SU-DHL-6 (cell line): ENCODE measurements around the gene SNX22.

Experiments used
- H2AFZ ChIP-seq: fragments of 200-600 bp; sonication (generic); 2 replicates; pipeline ENCODE4 v1.6.1; 2014; ENCODE audit warnings: low read depth, mild to moderate bottlenecking, moderate library complexity, mixed read lengths, antibody characterized with exemption, low read length; ENCODE audit not compliant: severe bottlenecking
- H3F3A ChIP-seq: fragments of 200-600 bp; shearing (Covaris generic); 2 replicates; pipeline ENCODE4 v1.6.0; 2016; ENCODE audit warnings: antibody characterized with exemption, mild to moderate bottlenecking; ENCODE audit not compliant: insufficient read depth
- H3K27ac ChIP-seq: fragments of 200-600 bp; sonication (generic); 2 replicates; pipeline ENCODE4 v1.5.1; 2016; ENCODE audit warnings: low read depth, mild to moderate bottlenecking, low read length, moderate library complexity, mixed read lengths
- H3K27me3 ChIP-seq: fragments of 200-600 bp; sonication (generic), shearing (Covaris generic); 2 replicates; pipeline ENCODE4 v1.6.0; 2014; ENCODE audit warnings: mild to moderate bottlenecking, low read length
- H3K36me3 ChIP-seq: fragments of 200-600 bp; sonication (generic); 2 replicates; pipeline ENCODE4 v1.6.1; 2014; ENCODE audit warnings: mild to moderate bottlenecking, low read length, mixed read lengths
- H3K4me2 ChIP-seq: fragments of 300-600, 200-600 bp; shearing (Covaris generic), sonication (generic); 2 replicates; pipeline ENCODE4 v1.6.0; 2014; ENCODE audit warnings: low read length, low read depth, mild to moderate bottlenecking; ENCODE audit not compliant: poor library complexity, severe bottlenecking
- H3K4me3 ChIP-seq: fragments of 200-600 bp; sonication (generic); 2 replicates; pipeline ENCODE4 v1.5.1; 2014; ENCODE audit warnings: antibody characterized with exemption, low read length, mild to moderate bottlenecking, mixed read lengths; ENCODE audit not compliant: insufficient read depth, poor library complexity, severe bottlenecking
- H3K79me2 ChIP-seq: fragments of 200-600 bp; sonication (generic); 2 replicates; pipeline ENCODE4 v1.6.1; 2014; ENCODE audit warnings: mild to moderate bottlenecking, low read length, moderate library complexity; ENCODE audit not compliant: insufficient read depth
- H3K9ac ChIP-seq: fragments of 200-600 bp; sonication (generic); 2 replicates; pipeline ENCODE4 v1.7.0; 2014; ENCODE audit warnings: mild to moderate bottlenecking, low read length
- H3K9me2 ChIP-seq: fragments of 200-600 bp; sonication (generic); replicated peaks from 2 replicates; pipeline ENCODE4 v1.6.1; 2014; ENCODE audit warnings: low read length; ENCODE audit not compliant: insufficient read depth
- H3K9me3 ChIP-seq: fragments of 200-600 bp; sonication (generic); 2 replicates; pipeline ENCODE4 v1.6.1; 2014; ENCODE audit warnings: low read length, mixed read lengths; ENCODE audit not compliant: insufficient read depth
- H4K20me1 ChIP-seq: fragments of 200-600 bp; sonication (generic); 2 replicates; pipeline ENCODE4 v1.6.1; 2014; ENCODE audit warnings: low read depth, mild to moderate bottlenecking, antibody characterized with exemption, low read length, moderate library complexity, mixed read lengths
- EZH2phosphoT487 ChIP-seq: fragments of 200-600 bp; sonication (generic), shearing (Covaris generic); conservative IDR thresholded peaks from 2 replicates; pipeline ENCODE4 v1.6.1; 2018; ENCODE audit warnings: mild to moderate bottlenecking, antibody characterized with exemption, low read length, moderate library complexity, mixed read lengths
- TF ChIP-seq, protein P1 (sequence below): fragments of 200-600 bp; sonication (generic); IDR thresholded peaks from one replicate; pipeline ENCODE4 v1.5.1; 2017; ENCODE audit warnings: antibody characterized with exemption, mild to moderate bottlenecking, low read length, moderate library complexity; ENCODE audit not compliant: insufficient read depth, poor library complexity, severe bottlenecking

Gene SNX22

DNA sequence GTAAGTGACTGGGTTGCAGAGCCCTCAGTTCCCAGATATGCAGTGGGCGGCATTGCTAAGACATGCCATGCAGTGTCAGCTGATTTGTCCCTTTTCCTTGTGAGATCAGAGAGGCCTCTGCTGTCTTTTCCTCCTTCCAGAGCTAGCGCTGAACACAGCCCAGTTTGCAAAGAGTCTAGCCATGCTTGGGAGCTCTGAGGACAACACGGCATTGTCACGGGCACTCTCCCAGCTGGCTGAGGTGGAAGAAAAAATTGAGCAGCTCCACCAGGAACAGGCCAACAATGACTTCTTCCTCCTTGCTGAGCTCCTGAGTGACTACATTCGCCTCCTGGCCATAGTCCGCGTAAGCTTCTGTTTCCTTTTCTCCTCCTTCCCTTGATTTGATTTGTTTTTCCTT, 20.0 kb upstream of the SNX22 start:
- Histone ChIP-seq H3K79me2 (no peaks in the 10 kb centered on the region), H3K27me3 (no peaks in the 10 kb centered on the region), H3K9me3 (no peaks in the 10 kb centered on the region), H4K20me1 (no peaks in the 10 kb centered on the region), H3F3A (no peaks in the 10 kb centered on the region), H3K27ac (no peak overlapping the region), H3K4me2 (no peak overlapping the region), H3K9ac (no peak overlapping the region), H3K9me2 (no peaks in the 10 kb centered on the region), H3K36me3 (peaks cover 18% of the 10 kb centered on the region; the same call in 1 of the 2 replicates), H3K4me3 (no peak overlapping the region), H2AFZ (no peak overlapping the region)
- TF ChIP-seq, protein P1, sequence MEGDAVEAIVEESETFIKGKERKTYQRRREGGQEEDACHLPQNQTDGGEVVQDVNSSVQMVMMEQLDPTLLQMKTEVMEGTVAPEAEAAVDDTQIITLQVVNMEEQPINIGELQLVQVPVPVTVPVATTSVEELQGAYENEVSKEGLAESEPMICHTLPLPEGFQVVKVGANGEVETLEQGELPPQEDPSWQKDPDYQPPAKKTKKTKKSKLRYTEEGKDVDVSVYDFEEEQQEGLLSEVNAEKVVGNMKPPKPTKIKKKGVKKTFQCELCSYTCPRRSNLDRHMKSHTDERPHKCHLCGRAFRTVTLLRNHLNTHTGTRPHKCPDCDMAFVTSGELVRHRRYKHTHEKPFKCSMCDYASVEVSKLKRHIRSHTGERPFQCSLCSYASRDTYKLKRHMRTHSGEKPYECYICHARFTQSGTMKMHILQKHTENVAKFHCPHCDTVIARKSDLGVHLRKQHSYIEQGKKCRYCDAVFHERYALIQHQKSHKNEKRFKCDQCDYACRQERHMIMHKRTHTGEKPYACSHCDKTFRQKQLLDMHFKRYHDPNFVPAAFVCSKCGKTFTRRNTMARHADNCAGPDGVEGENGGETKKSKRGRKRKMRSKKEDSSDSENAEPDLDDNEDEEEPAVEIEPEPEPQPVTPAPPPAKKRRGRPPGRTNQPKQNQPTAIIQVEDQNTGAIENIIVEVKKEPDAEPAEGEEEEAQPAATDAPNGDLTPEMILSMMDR = no peak
- TF ChIP-seq EZH2phosphoT487 = no peak

DNA sequence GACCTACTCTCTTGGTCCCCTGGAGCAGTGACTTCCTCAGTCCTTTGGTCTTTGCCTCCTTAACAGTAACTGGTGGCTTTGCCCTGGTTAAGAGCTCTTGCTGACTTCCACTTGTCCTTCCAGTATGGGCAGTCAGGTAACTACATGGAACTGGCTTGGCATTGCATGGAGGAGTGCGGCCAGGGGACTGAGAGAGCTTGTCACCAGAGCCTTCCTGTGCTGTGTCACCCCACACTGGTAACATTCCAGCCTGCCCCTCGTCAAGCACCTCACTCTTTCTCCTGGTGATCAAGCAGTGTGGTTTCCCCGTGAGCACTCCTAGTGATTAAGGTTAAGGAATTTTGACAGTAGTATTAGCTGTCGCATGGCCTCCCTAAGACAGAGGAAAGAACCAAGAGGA, 19.3 kb upstream of the SNX22 start:
- Histone ChIP-seq H3K36me3 (peaks cover 14% of the 10 kb centered on the region; the same call in 1 of the 2 replicates), H3K4me2 (no peak overlapping the region), H3K9me3 (no peaks in the 10 kb centered on the region), H3K9me2 (no peaks in the 10 kb centered on the region), H3F3A (no peaks in the 10 kb centered on the region), H3K4me3 (no peak overlapping the region), H3K79me2 (no peaks in the 10 kb centered on the region), H4K20me1 (no peaks in the 10 kb centered on the region), H3K27me3 (no peaks in the 10 kb centered on the region), H3K27ac (no peak overlapping the region), H3K9ac (no peak overlapping the region), H2AFZ (no peak overlapping the region)
- TF ChIP-seq, protein P1 = no peak
- TF ChIP-seq EZH2phosphoT487 = no peak

DNA sequence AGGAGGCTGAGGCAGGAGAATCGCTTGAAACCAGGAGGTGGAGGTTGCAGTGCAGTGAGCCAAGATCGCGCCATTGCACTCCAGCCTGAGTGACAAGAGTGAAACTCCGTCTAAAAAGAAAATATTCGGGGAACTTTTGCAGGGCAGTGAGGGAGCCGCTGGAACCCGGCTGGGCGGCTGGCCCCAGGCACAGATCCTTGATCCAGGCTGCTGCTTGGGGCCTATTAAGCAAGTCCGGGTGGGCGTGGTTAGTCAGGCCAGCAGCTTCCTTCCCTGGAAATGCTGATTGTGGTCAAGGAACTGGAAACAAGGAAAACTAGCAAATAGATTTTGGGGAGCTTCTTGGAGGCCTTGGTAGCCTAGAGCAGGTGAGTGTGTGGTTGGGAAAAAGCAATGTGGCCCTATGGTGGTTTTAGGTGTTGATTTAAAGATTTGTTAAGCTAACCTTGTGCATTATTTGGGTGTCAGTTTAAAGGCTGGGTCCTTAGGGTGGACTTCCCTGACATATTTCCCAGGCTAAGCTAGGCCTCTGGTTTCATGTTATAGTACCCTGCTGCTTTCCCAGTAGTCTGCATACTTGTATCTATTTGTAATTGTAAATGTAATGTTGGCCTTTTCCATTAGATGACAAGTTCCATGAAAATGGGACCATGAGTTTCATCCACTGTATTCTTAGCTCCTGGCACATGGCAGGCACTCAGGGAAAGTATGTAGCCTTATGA, 17.7 kb upstream of the SNX22 start:
- no peak overlapping the region for H3K4me3 ChIP-seq
- H3K27me3 ChIP-seq = no peaks in the 10 kb centered on the region
- no peak overlapping the region for H3K9ac ChIP-seq
- H3K4me2 ChIP-seq = no peak overlapping the region
- no peaks in the 10 kb centered on the region for H4K20me1 ChIP-seq
- H3K9me3 ChIP-seq = no peaks in the 10 kb centered on the region
- no peaks in the 10 kb centered on the region for H3F3A ChIP-seq
- H3K9me2 ChIP-seq = no peaks in the 10 kb centered on the region
- no peak for TF ChIP-seq EZH2phosphoT487
- TF ChIP-seq, protein P1 = no peak
- no peak overlapping the region for H3K27ac ChIP-seq
- peaks cover 3% of the 10 kb centered on the region; the same call in 1 of the 2 replicates for H3K36me3 ChIP-seq
- H3K79me2 ChIP-seq = no peaks in the 10 kb centered on the region
- H2AFZ ChIP-seq = no peak overlapping the region
